ENCODE measurements around the gene NFE2L2. TPM values are rescaled to one million over a fixed set of nuclear protein-coding genes. Genes with fewer than 3 reads are reported as not detected.
A peak's percentile ranks its signal among the peaks of the same experiment; 100 is the strongest.

Gene NFE2L2
- total RNA-seq, 1 experiment from 2014 or later = 24.2 TPM

DNA sequence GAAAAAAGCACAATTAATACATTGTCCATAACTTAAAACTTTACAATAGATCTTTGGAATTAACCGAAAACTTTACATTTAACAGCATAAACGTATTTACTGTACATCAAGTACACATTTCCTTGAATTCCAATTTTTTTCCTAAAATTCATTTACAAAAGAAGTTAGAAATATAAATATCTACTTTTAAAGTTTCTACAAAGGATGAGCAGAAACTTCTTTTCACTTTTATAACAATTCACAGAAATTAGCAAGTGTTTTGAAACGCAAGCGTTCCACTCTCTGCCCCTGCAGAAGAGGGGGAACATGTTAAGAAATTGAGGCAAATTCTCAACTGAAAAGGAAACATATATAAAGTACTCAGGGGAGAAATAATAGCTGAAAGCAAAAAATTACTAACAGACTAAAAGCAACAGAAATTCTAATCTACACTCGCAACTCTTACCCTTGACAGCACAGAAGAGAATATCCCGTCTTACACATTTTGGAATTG lies 1.5 kb downstream of the NFE2L2 start:
- CTCF ChIA-PET = interaction anchor here (1.4 to 1.6 kb wide), 3 partner anchors 33 to 153 kb away, joined by 3 to 16 read pairs (median 6); no protein-coding TSS in a partner anchor
- intact Hi-C loops (cut with micrococcal nuclease) = loop anchor here (1.0 to 5.0 kb wide), 7 partner anchors 10 to 130 kb away; partner anchors contain the start of genes AGPS and HNRNPA3
- POLR2A ChIA-PET (ENCODE audit: unreplicated experiment) = interaction anchor here (0.6 to 1.1 kb wide), 5 partner anchors 23 to 1101 kb away, joined by 5 to 9 read pairs (median 6); no protein-coding TSS in a partner anchor
- Histone ChIP-seq H3K9me2 (replicated peaks; ENCODE audit: low read length) (no peaks in the 10 kb centered on the region), H3K9ac (ENCODE audit: low read length) (peak overlapping the region; percentile 99), H3K9me3 (ENCODE audit: low read length) (no peaks in the 10 kb centered on the region), H3K4me1 (ENCODE audit: insufficient read depth, low read length) (peaks cover 28% of the 10 kb centered on the region), H3K27ac (ENCODE audit: low read length) (peak overlapping the region; percentile 95), H2AFZ (ENCODE audit: low read length) (no peak overlapping the region), H3K27me3 (ENCODE audit: low read length) (no peaks in the 10 kb centered on the region), H3K4me2 (ENCODE audit: low read length) (peak overlapping the region; percentile 87), H4K20me1 (ENCODE audit: low read length) (peaks cover 46% of the 10 kb centered on the region), H3K79me2 (ENCODE audit: low read length) (peaks cover 69% of the 10 kb centered on the region), H3K36me3 (ENCODE audit: low read depth, low read length) (no peaks in the 10 kb centered on the region), H3K4me3 (ENCODE audit: low read length) (peak overlapping the region; percentile 81), H3F3A (ENCODE audit: low read length, unreplicated experiment) (no peaks in the 10 kb centered on the region)
- ATAC-seq (no peak), DNase-seq (no peak)
- TSS peak; percentile 42 for BruUV-seq (replicated peaks)
- TF ChIP-seq EZH2 (IDR thresholded peaks at IDR 0.05; ENCODE audit: low read length, unreplicated experiment) (no peak), EZH2phosphoT487 (IDR thresholded peaks at IDR 0.05; ENCODE audit: borderline replicate concordance, low read length) (no peak)
- TF ChIP-seq, protein P1, sequence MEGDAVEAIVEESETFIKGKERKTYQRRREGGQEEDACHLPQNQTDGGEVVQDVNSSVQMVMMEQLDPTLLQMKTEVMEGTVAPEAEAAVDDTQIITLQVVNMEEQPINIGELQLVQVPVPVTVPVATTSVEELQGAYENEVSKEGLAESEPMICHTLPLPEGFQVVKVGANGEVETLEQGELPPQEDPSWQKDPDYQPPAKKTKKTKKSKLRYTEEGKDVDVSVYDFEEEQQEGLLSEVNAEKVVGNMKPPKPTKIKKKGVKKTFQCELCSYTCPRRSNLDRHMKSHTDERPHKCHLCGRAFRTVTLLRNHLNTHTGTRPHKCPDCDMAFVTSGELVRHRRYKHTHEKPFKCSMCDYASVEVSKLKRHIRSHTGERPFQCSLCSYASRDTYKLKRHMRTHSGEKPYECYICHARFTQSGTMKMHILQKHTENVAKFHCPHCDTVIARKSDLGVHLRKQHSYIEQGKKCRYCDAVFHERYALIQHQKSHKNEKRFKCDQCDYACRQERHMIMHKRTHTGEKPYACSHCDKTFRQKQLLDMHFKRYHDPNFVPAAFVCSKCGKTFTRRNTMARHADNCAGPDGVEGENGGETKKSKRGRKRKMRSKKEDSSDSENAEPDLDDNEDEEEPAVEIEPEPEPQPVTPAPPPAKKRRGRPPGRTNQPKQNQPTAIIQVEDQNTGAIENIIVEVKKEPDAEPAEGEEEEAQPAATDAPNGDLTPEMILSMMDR (conservative IDR thresholded peaks at IDR 0.05; ENCODE audit: low read depth, low read length) = no peak

DNA sequence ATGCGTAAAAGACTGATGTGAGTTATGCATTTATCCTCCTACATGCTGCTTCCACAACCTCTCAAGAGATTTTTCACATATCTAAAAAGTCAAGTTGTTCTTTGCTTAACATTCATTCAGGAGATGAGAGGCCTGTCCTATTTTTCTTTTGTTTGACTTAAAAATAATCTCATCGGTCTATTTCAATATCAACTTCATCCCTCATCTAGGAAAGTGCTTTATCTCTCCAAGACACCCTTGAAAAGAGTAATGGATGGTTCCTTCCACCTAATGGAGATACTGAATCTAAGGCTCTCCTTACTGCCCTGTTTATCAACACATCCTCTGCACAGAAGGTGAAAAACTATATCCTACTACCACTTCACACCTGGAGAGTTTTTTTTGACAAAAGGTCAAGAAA lies 2.4 kb downstream of the NFE2L2 start:
- Histone ChIP-seq H3K79me2 (ENCODE audit: low read length) (peaks cover 78% of the 10 kb centered on the region), H3K4me1 (ENCODE audit: insufficient read depth, low read length) (peaks cover 28% of the 10 kb centered on the region), H3K27me3 (ENCODE audit: low read length) (no peaks in the 10 kb centered on the region), H3K9me2 (replicated peaks; ENCODE audit: low read length) (no peaks in the 10 kb centered on the region), H3F3A (ENCODE audit: low read length, unreplicated experiment) (no peaks in the 10 kb centered on the region), H2AFZ (ENCODE audit: low read length) (no peak overlapping the region), H3K9ac (ENCODE audit: low read length) (peak overlapping the region; percentile 99), H3K4me2 (ENCODE audit: low read length) (peak overlapping the region; percentile 87), H3K36me3 (ENCODE audit: low read depth, low read length) (no peaks in the 10 kb centered on the region), H3K27ac (ENCODE audit: low read length) (no peak overlapping the region), H4K20me1 (ENCODE audit: low read length) (peaks cover 55% of the 10 kb centered on the region), H3K9me3 (ENCODE audit: low read length) (no peaks in the 10 kb centered on the region), H3K4me3 (ENCODE audit: low read length) (peak overlapping the region; percentile 81)
- ChIA-PET CTCF (no interaction called here), POLR2A (ENCODE audit: unreplicated experiment) (no interaction called here)
- no TSS peak for BruUV-seq (replicated peaks)
- TF ChIP-seq, protein P1 (conservative IDR thresholded peaks at IDR 0.05; ENCODE audit: low read depth, low read length) = no peak
- TF ChIP-seq EZH2phosphoT487 (IDR thresholded peaks at IDR 0.05; ENCODE audit: borderline replicate concordance, low read length) (no peak), EZH2 (IDR thresholded peaks at IDR 0.05; ENCODE audit: low read length, unreplicated experiment) (no peak)
- intact Hi-C loops (cut with micrococcal nuclease) = loop anchor here (1.0 to 5.0 kb wide), 4 partner anchors 9 to 131 kb away; partner anchors contain the start of genes AGPS and HNRNPA3
- DNase-seq (no peak), ATAC-seq (no peak)

All from PC-3 (cell line).